ENCODE results near the gene CGREF1. TPM values are rescaled to one million over a fixed set of nuclear protein-coding genes. Genes with fewer than 3 reads are reported as not detected.

The CGREF1 gene
- total RNA-seq, 4 donors from 2014 or later: 1.1 to 4.2 (median 2.6) TPM

DNA sequence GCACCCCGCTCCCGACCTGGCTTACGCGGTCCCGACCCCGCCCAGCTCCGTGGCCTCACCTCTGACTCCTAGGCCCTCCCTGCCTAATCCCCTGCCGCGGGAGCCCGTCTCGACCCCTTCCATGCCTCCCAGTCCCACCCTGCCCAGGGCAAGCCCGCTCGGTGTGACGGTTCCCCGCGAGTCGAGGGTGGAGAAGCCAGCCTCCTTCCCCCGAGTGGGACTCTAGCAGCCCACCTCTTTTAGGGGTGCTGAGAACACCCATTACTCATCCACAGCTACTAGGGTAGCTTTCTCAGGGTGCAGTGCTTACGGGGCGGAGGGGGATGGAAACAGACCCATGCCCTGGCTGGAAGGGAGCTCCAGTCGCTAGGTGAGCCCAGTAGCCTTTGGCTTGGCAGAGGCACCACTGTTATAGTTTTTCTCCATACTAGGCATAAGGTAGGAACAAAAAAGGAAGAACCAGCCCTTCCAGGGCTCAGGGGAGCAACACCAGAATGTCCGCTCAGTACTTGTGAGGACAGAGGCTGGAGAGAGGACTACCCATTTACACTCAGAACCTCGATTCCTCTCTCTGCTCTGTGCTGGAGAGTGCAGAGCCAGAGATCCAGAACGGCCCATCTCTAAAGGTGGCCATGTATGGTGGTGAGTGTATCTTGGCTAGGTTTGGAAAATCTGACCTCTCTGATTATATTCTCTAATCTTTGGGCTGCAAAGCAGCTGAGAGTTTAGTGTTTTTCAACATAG lies 66.9 kb downstream of the CGREF1 start:
- H3K9me3 ChIP-seq: no peaks in the 10 kb centered on the region
- peak in 1 of 2 donors; percentile 87 for DNase-seq (ENCODE audit: low spot score in 2 of 2)
- peaks cover 19% of the 10 kb centered on the region for H3K4me1 ChIP-seq
- peak overlapping the region; percentile 96 for H3K4me3 ChIP-seq
- 8% methylated on average over 6 of the region's 24 CpGs for WGBS
- H3K27me3 ChIP-seq: no peaks in the 10 kb centered on the region
- TF ChIP-seq POLR2AphosphoS5 (IDR thresholded peaks at IDR 0.05) (no peak), POLR2A (IDR thresholded peaks at IDR 0.05) (no peak), EP300 (IDR thresholded peaks at IDR 0.05) (no peak)
- TF ChIP-seq, protein P1, sequence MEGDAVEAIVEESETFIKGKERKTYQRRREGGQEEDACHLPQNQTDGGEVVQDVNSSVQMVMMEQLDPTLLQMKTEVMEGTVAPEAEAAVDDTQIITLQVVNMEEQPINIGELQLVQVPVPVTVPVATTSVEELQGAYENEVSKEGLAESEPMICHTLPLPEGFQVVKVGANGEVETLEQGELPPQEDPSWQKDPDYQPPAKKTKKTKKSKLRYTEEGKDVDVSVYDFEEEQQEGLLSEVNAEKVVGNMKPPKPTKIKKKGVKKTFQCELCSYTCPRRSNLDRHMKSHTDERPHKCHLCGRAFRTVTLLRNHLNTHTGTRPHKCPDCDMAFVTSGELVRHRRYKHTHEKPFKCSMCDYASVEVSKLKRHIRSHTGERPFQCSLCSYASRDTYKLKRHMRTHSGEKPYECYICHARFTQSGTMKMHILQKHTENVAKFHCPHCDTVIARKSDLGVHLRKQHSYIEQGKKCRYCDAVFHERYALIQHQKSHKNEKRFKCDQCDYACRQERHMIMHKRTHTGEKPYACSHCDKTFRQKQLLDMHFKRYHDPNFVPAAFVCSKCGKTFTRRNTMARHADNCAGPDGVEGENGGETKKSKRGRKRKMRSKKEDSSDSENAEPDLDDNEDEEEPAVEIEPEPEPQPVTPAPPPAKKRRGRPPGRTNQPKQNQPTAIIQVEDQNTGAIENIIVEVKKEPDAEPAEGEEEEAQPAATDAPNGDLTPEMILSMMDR (IDR thresholded peaks at IDR 0.05): no peak
- peak overlapping the region; percentile 85 for H3K27ac ChIP-seq
- H3K36me3 ChIP-seq: peaks cover 36% of the 10 kb centered on the region

DNA sequence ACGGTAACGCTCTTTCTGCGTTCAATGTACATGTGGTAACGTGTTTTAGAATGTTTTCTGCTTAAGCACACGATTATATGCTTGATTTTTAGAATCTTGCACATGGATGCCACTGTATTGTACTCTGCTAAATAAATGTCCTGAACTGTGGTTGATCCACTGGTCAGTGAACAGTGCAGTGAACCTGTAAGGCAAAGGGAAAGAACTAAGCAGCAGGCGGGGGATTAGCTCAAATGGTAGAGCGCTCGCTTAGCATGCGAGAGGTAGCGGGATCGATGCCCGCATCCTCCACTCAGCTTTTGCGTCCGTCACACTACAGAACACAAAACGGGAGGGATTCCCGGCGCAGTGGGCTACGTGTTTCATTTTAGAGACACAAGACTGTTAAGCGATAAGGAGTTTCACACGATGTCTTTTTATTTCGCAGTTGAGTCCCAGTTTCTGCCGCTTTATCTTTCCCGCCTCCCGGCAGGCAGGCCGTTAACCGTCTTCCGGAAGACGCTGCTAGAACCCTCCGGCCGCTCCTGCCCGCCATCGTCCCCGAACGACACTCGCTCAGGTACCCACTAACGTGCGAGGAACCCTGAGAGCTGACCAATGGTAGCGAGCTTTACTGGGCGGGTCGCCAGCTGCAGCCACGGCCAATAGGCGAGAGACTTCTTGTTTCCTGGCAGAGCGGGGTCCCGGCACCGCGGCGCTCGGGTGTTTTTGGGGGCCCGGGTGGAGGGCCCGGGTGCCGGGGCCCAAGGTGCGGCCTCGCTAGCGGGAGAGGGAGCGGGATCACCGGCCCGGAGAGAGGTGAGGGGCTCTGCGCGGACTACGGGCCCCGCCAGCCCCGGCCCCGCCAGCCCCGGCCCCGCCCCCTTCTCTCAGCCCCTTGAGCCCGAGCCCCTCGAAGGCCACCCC lies 67.7 kb downstream of the CGREF1 start, which contains the start of gene AGBL5:
TSS of gene AGBL5 (plus strand) at position 673 of the 906 bp plus-strand sequence. CDS start 1,291 bp downstream, outside the sequence.
- WGBS: 0% methylated on average over 39 of the region's 67 CpGs
- DNase-seq (ENCODE audit: low spot score in 2 of 2): peak; percentile 98
- Histone ChIP-seq H3K4me3 (peak within 1 kb of the TSS; percentile 96), H3K9me3 (no peaks in the 10 kb centered on the region), H3K4me1 (peaks cover 19% of the 10 kb centered on the region), H3K36me3 (peaks cover 27% of the 10 kb centered on the region), H3K27ac (peak within 1 kb of the TSS; percentile 85), H3K27me3 (no peaks in the 10 kb centered on the region)
- TF ChIP-seq POLR2A (IDR thresholded peaks at IDR 0.05) (peak in 1 of 2 donors; percentile 14), POLR2AphosphoS5 (IDR thresholded peaks at IDR 0.05) (peak in 2 of 3 donors; percentile 75 to 89), EP300 (IDR thresholded peaks at IDR 0.05) (no peak)
- TF ChIP-seq, protein P1 (IDR thresholded peaks at IDR 0.05): no peak

Other genes starting within 250 kb of the CGREF1 start
- 10 to 100 TPM; 29.5 to 57.5 (median 34.0) TPM for gene MAPRE3, start 148.5 kb downstream of the CGREF1 start, total RNA-seq
- gene TMEM214, start 86.2 kb downstream of the CGREF1 start, total RNA-seq: 10 to 100 TPM; 39.2 to 56.3 (median 44.7) TPM
- gene AGBL5, start 67.5 kb downstream of the CGREF1 start, total RNA-seq: 10 to 100 TPM; 15.3 to 18.9 (median 18.5) TPM
- gene OST4, start 47.5 kb downstream of the CGREF1 start, total RNA-seq: 100 to 1,000 TPM in 3 of 4 donors, 10 to 100 TPM in 1; 70.8 to 225 (median 199) TPM
- 10 to 100 TPM in 1 of 4 donors, 1 to 10 TPM in 3; 3.0 to 13.8 (median 5.8) TPM for gene EMILIN1, start 40.5 kb downstream of the CGREF1 start, total RNA-seq
- 1 to 10 TPM; 2.8 to 6.3 (median 3.8) TPM for gene KHK, start 32.4 kb downstream of the CGREF1 start, total RNA-seq
- not detected for gene ABHD1, start 4.7 kb upstream of the CGREF1 start, total RNA-seq
- 10 to 100 TPM; 40.0 to 55.3 (median 47.1) TPM for gene PREB, start 15.5 kb upstream of the CGREF1 start, total RNA-seq
- not detected for gene PRR30, start 20.3 kb upstream of the CGREF1 start, total RNA-seq
- gene TCF23, start 29.9 kb upstream of the CGREF1 start, total RNA-seq: under 1 TPM in 1 of 4 donors, not detected in 3; 0.11 TPM
- gene ATRAID, start 92.9 kb upstream of the CGREF1 start, total RNA-seq: 100 to 1,000 TPM; 109 to 177 (median 141) TPM
- gene SLC5A6, start 93.1 kb upstream of the CGREF1 start, total RNA-seq: 10 to 100 TPM; 30.4 to 33.4 (median 33.1) TPM
- 10 to 100 TPM; 33.7 to 64.8 (median 42.1) TPM for gene CAD, start 98.2 kb upstream of the CGREF1 start, total RNA-seq
- not detected for gene SLC30A3, start 143.9 kb upstream of the CGREF1 start, total RNA-seq
- not detected for gene DNAJC5G, start 156.3 kb upstream of the CGREF1 start, total RNA-seq
- not detected for gene TRIM54, start 163.3 kb upstream of the CGREF1 start, total RNA-seq
- 1 to 10 TPM in 2 of 4 donors, not detected in 2; 2.1 to 3.9 TPM for gene UCN, start 189.3 kb upstream of the CGREF1 start, total RNA-seq
- 10 to 100 TPM; 51.8 to 87.5 (median 68.4) TPM for gene MPV17, start 204.0 kb upstream of the CGREF1 start, total RNA-seq
- 100 to 1,000 TPM in 1 of 4 donors, 10 to 100 TPM in 3; 53.8 to 160 (median 75.9) TPM for gene GTF3C2, start 237.6 kb upstream of the CGREF1 start, total RNA-seq